GM19463 (cell line): ENCODE results near the gene MAP3K4.
A peak's percentile ranks its signal among the peaks of the same experiment; 100 is the strongest.

ENCODE experiments used
- ATAC-seq: cut with Tn5 transposase; IDR thresholded peaks from one replicate; pipeline ENCODE4 v1.9.1; 2021; ENCODE audit warnings: mild to moderate bottlenecking, moderate library complexity; ENCODE audit not compliant: unreplicated experiment

MAP3K4 gene

DNA sequence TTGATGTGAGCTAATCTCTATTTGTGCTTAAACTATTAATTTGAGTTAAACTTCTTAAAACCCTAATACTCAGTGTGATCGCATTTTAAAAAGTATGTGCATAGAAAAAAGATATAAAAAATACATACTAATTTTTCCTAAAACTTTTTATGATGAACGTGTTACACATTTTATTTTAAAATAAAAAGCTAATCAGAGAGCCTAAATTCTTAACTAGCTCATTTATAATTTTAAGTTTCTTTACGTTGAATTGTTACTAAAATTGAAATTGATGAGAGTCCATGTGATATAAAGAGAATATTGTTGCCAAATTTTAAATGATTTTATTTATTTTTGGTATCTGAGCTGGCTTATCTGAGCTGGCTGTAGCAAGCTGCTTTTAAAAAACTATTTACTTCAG, 6.6 kb downstream of the MAP3K4 start:
- no peak for ATAC-seq

DNA sequence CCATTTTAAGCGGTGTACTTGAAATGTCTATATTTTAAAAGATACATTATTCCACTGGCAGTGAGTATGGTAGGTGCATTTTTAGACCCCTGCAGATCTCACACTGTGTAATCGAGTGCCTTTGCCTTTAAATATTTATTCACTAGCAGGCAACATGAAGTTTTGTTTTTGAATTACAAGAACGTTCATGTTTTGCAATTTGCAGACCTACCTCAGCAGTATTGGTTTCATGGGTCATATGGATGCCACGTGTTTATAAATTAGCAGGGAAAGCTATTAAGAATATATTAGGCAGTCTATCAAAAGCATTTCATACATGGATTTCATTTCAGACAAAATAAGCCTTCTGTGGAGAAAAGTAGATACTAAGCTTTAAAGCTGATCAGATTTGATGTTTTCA, 7.2 kb downstream of the MAP3K4 start:
- no peak for ATAC-seq

DNA sequence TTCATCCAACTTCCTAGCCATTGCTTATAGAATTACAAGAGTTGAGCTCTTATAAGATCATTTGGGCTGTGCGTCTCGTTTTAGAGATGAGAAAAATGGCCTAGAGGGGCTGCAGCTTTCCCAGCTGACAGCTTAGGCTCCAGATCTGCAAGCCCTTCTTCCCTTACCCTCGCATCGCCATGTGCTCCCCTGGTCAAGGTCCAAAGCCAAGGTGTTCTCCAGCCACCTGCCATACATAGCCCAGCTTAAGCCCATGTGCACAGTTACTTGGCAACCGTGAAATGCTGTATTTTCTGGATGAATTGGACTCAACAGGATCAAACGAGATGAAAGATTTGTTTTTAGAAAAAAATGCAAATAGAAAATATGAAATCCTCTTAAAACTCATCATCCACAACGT, 7.9 kb downstream of the MAP3K4 start:
- ATAC-seq = no peak

DNA sequence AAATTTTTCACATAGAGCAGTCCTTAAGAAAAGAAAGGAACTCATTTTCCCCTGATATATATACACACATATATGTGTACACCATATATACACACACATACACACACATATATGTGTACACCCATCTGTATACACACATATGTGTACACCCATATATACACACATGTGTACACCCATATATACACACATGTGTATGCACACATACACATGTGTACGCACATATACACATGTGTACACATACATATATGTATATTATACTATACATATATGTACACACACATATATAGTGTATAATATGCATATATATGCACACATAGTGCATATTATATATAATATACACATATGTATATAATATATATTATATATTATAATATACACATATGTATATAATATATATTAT, 9.1 kb downstream of the MAP3K4 start:
- ATAC-seq = no peak

DNA sequence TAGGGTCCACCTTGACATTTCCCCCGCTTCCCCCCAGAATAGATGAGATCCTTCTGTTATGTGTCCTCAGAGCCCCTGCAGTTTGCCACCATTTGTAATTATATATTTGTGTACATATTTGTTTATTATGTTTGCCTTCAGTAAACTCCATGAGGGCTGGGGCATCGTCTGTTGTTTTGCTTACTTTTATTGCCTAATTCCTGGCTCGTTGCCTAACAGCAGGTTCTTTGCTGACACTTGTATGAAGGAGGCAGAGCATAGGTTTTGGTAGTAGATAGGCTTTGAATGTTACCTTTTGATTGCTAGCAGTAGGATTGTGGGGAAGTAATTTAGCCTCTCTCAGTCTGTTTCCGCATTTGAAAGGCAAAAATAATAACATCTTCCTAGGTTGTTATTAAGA, 9.9 kb downstream of the MAP3K4 start:
- ATAC-seq = no peak

DNA sequence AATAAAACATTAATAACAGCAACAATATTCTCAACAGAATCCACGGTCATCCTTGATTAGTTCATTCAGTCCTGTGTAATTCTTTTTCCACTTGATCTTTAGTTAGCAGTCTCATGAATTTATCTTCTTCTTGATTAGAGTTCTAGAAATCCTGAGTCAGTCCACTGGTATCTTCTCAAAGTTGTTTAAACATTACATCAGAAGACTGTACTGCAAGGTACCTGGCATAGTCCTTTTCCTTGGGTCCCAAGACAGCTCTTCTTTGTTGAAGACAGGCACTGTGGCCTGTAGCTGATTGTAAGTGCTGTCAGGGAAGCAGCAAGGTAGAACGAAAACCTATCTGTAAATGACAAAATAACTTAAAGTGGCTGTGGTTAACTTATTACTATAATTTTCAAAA, 11.8 kb downstream of the MAP3K4 start:
- ATAC-seq = no peak

DNA sequence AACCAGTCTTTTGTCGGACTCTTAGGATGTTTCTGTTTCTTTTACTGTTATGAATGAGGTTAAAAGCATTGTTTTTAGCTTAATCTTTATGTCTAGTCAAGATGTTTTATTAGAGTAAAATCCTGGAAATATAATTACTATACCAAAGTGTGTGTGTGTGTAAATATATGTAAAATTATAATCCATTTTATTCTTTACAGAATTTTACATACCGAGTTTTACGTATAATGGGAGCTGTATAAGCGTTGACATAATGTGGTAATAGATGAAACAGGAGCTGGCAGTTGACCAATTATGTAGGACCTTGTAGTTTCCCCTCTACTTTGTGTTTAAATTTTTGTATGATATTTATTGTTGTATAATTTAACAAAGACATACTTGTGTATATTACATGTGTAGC, 16.7 kb downstream of the MAP3K4 start:
- no peak for ATAC-seq

DNA sequence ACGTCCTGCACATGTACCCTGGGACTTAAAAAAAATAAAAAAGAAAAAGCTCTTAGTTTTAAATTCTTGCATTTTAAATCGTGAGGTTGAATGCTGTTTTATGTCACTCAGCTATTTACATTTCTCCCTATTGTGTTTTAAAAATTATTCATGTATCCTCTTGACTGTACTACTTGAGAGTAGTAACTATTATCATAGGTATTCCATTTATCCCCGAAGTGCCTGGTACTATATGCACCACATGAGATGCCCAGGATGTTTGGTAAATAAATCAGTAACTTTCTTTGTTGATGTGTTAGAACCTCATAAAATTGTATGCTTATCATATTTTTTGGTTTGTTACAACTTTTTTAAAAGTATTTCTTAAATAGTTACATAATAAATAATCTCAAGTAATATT, 18.4 kb downstream of the MAP3K4 start:
- no peak for ATAC-seq

DNA sequence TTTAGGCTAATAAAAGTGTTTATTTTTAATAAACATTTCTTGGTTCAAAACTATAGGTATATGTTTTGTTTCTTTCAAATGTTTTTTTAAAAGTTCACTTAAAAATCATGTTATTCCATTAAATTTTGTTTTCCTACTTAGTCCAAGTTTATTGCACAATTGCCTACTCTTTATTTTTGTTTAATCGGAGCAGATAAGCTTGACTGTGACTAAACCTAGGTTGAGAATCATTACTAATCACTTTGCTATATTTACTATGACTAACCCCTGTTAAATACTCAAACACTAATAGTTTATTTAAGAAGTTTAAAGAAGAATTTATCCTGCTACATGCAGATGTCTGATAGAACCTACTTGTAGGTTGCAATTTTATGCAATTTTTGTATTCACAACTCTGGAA, 18.8 kb downstream of the MAP3K4 start:
- no peak for ATAC-seq

DNA sequence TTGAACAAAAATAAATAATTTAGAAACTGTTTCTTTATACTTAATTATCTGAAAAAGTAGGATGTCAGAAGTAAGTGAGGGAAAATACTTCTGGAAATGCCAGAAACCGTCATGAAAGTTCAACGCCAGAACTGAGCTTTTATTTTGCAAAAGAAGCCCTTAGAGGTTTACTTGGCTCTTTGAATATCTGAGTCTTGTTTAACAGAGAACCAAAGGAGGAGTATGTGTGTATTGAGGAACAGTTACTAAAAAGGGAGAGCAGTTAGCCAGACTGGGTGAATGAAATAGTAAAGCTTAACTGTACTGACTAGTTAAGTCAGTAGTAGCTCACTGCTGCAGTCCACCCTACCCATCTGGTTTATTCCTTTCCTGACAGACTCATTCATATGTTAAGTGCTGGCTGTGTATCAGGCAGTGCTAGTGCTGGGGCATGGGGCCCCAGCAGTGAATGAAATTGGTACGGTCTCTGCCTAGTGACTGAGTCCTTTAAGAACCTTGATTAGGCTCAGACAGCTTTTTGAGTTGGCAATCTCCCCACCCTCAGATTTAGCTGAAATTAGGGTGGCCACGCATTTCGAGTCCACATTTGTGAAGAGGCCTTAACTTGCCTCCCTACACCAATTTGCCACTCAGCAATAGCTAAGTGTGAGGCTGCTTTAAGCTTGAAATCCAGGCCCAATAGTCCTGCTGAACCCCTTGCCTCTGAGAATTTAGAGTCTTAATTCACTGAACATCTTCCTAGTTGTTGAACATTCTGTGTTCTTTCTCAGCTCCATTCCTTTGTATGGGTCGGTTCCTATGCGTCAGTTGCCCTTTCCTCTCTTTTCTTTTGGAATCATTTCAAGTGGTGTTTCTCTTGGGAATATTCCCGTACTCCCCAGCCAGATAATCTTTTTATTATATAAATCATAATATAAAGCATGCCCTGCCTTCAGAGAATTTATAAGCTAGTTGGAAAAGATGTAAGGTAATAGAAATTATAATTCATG, 20.2 kb downstream of the MAP3K4 start:
- no peak for ATAC-seq

DNA sequence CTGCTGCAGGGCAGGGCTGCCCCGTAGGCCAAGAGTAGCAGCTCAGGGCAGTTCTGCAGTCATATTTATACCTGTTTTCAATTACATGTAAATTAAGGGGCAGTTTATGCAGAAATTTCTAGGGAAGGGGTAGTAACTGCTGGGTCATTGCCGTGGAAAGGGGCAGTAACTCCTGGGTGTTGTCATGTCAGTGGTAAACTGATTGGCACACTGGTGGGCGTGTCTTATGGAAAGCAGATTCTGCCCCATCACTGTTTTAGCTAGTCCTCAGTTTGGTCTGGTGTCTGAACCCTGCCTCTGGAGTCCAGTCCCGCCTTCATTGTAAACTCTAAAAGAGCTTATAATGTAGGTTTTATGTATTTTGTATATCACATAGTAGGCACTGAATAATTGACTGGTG, 22.1 kb downstream of the MAP3K4 start:
- no peak for ATAC-seq

DNA sequence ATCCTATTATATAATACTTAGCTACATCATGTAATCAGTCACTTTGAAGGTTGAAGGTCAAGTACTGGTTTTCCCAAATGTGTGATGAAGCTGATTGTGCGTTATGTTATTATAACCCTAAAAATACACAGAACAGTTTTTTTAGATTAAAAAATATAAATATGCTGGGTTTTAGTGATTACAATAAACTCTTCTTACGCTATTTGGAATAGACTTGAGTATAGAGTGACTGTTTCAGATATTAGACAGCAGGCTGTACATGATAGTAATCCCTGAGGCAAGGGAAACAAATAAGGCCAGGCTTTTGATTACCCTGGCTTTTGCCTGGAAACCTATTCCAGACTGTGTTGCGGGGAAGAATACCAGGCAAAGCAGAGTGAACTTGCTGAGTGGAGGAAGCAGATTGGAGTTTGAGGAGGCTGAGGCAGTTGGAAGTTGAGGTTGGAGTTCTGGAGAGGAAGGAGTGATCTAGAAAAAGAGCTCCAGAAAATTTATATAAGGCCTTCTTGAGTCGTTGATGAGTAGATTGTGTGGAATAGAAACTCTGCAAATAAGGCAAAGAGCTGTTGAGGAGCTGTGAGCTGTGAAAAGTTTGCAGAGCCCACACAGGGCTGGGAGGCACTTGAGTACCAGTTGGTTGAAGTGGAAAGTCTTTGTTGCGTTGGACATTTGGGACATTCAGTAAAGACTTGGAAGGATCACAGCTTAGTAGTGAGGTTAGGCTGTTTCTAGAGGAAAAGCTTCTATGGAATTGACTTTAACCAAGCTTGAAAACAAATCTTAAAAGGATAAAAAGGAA, 26.4 kb downstream of the MAP3K4 start:
- no peak for ATAC-seq

DNA sequence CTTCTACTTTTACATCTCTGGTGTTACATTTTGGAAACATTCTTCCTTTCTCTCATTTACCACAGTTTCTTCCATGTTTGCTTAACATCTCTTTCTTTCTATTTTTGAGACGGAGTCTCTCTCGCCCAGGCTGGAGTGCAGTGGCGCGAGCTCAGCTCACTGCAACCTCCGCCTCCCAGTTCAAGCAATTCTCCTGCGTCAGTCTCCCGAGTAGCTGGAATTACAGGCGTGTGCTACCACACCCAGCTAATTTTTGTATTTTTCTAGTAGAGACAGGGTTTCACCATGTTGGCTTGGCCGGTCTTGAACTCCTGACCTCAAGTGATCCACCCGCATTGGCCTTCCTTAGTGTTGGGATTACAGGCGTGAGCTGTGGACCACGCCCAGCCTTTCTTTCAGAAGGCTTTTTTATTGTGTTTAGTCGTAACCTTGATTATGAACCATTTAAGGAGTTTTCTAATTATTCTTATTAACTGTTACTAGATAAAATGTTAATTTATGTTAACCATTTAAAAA, 27.8 kb downstream of the MAP3K4 start:
- ATAC-seq = no peak

DNA sequence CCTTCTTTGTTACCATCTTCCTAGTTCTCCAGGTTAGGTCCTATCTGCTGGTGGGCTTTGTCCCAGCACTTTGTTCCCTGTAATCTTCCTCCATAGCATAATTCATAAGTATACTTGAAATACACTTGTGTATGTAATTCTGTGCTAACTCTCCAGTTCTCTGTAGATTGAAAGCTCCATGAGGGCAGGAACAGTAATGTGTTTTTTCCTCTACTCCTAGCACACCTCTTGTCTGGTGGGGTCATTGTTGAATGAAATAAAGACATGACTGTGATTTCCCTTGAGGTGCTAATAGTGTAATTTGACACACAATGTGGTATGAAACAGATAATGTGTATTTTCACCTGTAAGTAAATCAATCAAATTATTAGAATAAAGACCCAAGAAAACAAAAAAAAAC, 30.0 kb downstream of the MAP3K4 start:
- no peak for ATAC-seq

DNA sequence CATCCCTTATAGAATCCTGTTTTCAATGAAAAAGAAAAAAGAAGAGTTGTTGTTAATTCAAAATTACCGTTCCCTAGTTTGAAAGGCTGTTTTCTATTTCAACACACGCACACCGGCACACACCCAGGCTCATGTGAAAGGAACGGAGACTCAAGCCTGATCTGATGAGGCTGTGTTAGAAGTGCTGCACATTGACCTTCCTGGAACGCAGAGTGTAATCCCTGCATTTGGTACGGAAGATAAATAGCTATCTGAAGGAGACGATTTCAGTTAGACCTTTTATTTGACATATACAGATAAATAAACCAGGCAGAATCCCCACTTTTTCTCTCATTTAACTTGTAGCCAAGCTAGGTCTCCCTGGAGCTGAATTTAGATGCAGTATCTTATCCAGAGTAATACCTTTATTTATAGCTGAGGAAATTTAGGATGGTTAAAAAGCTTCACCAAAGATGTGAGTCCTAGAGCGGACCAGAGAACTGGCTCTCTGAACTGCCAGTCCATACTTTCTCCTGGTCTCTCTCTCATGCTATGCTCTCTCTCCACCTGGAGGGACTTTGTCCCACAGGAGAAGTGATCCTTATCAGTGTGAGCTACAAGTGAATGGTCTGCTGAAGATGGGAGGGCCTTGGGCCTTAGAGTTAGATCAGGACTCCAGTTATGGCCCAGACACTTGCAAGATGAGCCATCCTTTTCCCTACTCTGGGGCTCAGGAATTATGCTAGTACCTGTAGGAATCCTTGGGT, 30.6 kb downstream of the MAP3K4 start:
- ATAC-seq = no peak

DNA sequence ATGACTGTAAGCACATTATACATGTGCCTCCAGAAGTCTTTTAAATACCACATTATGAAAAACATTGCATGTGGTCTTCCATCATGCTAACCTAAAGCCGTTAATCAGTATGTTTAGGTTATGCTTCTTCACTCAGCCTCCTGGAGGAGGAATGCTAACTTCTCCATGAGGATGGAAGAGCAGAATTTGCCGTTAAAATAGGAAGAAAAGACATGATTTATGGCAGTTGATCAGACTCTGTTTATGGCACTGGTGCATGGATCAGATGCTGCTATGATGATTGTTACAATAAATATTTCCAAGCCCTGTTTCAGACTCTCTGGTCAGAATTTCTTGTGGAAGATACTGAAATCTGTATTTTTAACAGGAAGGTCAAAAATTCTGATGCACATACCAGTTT, 31.7 kb downstream of the MAP3K4 start:
- ATAC-seq = no peak

DNA sequence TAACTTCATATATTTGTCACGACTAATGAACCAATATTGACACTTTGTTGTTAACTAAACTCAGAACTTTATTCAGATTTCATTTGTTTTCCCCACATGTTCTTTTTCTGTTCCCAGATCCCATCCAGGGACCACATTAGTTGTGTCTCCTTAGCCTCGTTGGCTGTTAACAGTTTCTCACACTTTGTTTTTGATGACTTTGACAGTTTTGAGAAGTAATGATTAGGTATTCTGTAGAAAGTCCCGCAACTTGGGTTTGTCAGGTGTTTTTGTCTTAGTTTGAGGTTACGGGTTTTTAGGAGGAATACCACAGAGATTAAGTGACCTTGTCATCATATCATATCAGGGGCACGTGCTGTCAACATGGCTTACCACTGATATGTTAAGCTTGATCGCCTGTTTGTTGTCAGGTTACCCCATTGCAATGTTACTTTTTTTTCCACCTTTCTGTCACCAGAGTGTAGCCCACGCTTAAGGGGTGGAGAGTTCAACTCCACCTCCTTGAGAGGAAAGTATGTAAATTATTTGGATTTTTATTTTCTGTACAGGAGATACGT, 32.9 kb downstream of the MAP3K4 start:
- ATAC-seq = no peak

DNA sequence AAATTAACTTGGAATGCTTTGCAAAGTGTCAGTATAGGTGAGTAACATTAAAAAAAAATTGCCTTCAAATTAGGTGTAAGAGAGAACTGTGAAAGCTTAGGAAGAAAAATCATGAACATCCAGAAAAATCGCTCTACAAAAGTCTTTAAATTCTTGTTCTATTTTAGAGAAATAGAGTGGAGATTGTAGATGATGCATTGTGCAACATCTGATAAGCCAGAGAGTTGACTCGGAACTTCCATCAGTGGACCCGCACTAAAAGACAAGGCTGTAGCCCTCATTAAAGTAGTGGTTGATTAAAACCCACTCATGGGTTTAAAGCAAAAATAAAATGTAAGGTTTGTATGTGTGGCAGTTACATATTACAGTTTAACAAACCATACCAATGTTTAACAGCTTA, 35.8 kb downstream of the MAP3K4 start:
- ATAC-seq = no peak

DNA sequence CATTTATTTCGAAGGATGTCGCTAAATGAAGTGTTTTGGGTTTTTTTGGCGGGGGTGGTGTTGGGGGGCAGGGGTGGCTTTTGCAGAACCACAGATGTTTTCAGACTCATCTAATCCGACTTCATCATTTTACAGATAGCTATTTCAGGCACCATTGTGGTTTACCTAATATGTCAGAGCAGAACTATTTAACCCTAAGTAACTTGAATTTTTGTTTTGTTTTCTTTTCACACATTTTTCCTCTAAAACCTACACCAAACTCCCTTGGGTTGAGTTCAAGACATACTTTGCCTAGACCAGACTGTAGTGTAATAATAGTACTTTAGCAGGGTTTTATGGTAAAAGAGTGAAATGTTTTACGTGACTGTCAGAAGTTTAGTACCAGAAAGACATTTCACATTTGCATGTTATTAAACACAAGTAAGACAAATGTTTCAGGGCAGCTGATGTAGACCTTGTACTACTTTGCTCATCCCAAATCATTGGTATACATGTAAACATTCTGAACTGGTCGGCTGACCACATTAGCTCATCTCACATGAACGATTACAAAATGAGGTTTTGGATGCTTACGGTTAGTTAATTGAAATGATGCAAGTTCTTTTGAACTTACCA, 37.7 kb downstream of the MAP3K4 start:
- peak; percentile 73 for ATAC-seq

DNA sequence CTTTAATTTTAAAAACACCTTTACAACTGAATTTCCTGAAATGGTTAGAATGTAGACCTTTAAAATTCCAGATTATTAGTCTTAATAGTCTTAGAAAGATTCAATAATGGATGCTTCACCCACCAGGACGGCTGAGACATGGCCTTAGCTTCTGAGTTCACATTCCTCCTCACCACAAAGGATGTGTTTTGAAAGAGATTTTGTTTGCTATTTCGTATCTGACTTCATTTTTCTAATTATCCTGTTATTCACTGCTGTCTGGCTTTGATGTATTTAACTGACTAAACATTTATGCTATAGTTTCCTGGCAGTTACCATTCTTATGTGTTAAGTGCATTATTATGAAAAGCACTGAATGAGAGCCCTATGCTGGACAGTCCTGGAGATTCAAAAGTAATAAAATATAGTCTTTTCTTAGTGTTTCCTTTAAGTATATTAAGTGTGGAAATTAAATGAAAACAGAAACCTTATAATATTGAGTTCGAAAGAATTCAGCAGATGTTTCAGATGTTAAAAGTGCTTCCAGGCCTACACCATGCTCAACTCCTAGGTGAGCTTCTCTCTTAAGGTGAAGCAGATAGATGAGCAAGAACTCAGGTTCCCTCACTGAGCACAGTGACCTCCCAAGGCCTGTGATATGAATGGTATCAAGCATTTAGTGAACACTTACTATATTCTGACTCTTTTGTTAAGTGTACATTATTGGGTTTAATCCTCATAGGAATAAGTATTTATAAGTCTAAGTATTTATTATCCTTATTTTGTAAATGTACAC, 40.3 kb downstream of the MAP3K4 start:
- ATAC-seq = no peak
